GM12873 (cell line): ENCODE results near the gene ANK3.

Source experiments
- TF ChIP-seq, protein P1 (sequence below): IDR thresholded peaks from 2 replicates; pipeline ENCODE4 v1.5.1; 2012; ENCODE audit warnings: low read depth, mild to moderate bottlenecking, moderate library complexity, low read length, control low read depth; ENCODE audit not compliant: insufficient read depth; ENCODE audit errors: missing control alignments

The ANK3 gene

DNA sequence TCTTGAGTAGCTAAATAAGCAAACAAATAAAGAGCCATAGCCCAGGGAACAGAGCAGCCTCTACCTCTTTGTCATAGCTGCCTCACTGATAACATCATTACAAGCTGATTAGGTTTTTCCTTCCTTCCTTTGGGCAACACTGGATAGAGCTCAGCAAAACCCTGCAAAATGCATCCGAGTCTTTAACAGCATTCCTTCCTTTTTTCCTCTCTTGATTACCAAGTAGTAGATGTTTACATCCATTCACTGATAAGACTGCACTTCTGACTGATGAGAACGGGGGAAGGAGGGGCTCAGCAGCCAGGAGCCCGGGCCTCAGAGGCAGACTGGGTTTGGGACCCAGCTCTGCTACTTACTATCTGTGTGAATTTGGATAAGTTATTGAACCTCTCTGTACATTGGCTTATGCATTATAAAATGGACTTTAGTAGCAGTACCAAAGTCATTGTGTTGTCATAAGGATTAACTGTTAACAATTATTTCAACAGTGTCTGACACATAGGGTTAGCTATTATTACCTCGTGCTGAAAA lies 214.2 kb downstream of the ANK3 start:
- TF ChIP-seq, protein P1, sequence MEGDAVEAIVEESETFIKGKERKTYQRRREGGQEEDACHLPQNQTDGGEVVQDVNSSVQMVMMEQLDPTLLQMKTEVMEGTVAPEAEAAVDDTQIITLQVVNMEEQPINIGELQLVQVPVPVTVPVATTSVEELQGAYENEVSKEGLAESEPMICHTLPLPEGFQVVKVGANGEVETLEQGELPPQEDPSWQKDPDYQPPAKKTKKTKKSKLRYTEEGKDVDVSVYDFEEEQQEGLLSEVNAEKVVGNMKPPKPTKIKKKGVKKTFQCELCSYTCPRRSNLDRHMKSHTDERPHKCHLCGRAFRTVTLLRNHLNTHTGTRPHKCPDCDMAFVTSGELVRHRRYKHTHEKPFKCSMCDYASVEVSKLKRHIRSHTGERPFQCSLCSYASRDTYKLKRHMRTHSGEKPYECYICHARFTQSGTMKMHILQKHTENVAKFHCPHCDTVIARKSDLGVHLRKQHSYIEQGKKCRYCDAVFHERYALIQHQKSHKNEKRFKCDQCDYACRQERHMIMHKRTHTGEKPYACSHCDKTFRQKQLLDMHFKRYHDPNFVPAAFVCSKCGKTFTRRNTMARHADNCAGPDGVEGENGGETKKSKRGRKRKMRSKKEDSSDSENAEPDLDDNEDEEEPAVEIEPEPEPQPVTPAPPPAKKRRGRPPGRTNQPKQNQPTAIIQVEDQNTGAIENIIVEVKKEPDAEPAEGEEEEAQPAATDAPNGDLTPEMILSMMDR: no peak

DNA sequence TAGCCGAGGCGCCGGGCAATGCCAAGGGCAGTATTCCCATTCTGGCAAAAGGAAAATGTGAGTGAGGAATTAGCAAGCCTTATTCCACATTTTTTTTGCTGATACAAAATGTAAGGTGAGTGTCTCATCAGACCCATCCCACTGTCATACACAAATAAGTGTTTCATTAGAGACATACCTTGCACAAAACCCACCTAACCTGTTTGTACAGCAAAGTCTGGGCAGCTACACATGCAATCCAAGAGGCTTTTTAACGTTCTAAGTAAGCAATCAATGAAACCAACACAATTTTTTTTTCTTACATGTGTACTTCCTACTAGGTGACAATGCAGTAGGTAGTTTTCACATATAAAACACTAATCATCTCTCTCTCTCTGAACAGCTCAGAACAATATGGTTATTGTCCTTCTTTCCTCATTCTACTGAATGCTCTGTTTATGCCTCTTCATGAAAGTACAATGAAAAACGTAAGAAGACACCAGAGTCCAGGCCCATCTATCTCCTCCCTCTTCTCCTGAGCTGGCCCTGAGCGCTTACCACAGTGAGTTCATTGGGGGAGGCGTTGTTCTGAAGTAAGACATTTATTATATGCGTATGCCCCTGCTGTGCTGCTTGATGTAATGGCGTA lies 217.2 kb downstream of the ANK3 start:
- TF ChIP-seq, protein P1: no peak

DNA sequence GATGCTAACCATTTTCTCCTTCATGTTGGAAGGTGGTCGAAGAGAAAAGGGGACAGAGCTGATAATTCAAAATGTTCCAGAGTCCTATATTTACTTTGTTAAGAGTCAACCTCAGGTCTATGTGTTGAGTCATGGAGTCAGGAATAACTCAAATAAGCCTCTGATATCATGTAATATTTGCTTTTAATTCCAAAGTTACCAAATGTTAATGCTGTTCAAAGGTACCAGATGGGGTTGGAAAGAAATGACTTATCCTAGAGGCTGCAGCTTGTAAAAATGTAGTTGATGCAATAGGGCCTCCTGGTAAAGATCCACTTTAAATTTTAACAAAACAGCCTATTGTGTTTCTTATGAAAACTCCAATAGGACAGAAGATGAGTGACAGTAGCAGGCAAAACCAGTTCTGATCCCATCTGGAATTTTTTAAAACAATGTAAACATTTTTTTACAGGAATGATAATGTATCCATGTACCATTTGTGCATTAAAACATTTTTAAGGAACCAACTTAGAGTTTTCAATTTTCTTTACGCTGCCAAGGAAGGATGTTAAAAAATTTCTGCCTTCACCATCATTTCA lies 218.2 kb downstream of the ANK3 start:
- TF ChIP-seq, protein P1: no peak

DNA sequence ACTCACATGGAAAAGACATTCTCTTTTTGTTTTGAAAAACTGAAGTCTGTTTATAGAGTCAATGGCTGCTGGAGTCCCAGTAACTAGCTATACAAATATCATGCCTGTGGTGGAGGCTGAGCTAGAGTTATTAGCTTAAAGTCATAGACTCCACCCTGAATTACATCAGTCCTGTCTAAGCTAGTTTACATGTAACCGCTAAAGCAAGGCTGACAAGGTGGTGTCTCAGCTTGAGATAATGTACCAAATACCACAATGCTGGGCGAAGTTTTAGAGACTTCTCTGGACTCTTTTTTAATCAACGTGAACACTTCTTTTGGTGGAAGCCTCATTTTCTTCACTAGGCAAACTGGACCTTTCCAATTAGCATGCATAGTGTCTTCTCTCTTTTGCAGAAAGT lies 219.4 kb downstream of the ANK3 start:
- TF ChIP-seq, protein P1: no peak

DNA sequence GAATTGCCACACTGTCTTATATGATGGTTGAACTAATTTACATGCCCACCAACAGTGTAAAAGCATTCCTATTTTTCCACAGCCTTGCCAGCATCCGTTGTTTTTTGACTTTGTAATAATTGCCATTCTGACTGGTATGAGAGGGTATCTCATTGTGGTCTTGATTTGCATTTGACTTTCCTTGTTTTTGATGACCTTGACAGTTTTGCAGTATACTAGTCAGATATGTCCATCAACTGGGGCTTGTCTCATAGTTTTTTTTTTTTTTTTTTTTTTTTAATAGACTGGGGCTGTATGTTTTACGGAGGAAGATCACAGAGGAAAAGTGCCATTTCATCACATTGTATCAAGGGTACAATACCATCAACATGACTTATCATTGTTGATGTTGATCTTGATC lies 220.6 kb downstream of the ANK3 start:
- TF ChIP-seq, protein P1: no peak

DNA sequence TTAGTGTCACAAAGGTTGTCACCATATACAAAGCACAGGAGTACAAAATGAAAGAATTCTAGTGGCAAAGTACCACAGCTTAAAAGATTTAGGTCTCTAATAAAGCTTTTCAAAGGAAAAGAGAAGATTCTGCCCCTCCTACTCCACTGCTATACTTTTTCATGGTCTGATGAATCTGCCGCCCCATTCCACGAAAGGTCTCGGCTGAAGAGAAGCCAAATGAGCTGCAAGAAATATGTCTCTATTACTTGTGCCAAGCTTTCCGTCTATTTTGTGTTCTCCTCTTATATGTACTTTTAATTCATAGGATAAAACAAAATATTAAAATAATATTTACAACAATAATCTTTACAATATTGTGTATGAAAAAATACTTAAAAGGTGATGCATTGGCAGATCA lies 222.6 kb downstream of the ANK3 start:
- TF ChIP-seq, protein P1: no peak

DNA sequence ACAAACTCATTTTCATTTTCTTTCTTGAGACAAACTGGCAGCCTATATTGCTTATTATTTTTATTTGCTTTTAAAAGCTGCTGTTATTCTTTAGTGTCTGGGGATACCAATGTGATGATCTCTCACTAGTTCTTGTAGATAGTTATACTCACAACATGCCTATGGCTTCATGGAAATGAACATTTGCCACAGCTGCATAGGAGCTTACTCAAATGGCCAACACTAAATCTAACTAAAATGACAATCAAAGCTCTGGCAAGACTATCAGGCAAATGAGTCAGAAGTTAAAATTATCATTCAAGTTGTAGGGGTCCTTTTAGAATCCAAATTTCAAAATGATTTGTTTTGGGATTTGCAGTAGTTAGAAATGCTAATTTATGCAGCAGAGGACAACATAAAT lies 225.9 kb downstream of the ANK3 start:
- TF ChIP-seq, protein P1: no peak
